ENCODE measurements around the gene DOLPP1.

The DOLPP1 gene

GRCh38 chr9:129084087-129084486 lies 3.2 kb downstream of the DOLPP1 start:
- Histone ChIP-seq H3K4me3 (ENCODE audit: low read length) (no peak overlapping the region), H3K9ac (ENCODE audit: low read length) (no peak overlapping the region), H3K4me1 (ENCODE audit: control insufficient read depth, insufficient read depth, low read length) (peaks cover 8% of the 10 kb centered on the region), H3K27me3 (ENCODE audit: control insufficient read depth, insufficient read depth, low read length) (no peaks in the 10 kb centered on the region), H3K36me3 (ENCODE audit: control insufficient read depth, insufficient read depth, low read length) (peaks cover 16% of the 10 kb centered on the region), H3K27ac (ENCODE audit: low read depth, low read length) (no peak overlapping the region)

DNA sequence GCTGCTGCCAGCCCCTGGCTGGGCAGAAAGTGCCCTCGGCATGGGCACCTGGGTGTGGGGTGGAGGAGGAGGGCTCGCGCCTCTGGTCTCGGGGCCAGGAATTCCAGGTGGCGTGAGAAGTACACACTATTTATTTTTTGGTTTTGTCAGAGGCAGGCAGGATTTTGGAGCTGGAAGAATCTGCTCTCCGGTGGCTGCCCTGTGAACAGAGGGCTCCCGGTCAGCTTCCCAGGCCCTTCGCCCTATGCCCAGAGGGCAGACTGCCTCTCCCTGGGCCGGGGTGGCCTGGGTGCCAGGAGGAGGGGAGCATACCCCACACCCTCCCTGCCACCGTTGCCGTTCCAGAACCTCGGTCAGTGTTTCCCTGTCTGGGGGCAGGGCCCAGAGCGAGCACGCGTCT lies 8.3 kb downstream of the DOLPP1 start:
- H3K4me3 ChIP-seq (ENCODE audit: low read length) = no peak overlapping the region
- no peaks in the 10 kb centered on the region for H3K27me3 ChIP-seq (ENCODE audit: control insufficient read depth, insufficient read depth, low read length)
- H3K4me1 ChIP-seq (ENCODE audit: control insufficient read depth, insufficient read depth, low read length) = no peaks in the 10 kb centered on the region
- H3K9ac ChIP-seq (ENCODE audit: low read length) = no peak overlapping the region
- peaks cover 26% of the 10 kb centered on the region for H3K36me3 ChIP-seq (ENCODE audit: control insufficient read depth, insufficient read depth, low read length)
- no peak overlapping the region for H3K27ac ChIP-seq (ENCODE audit: low read depth, low read length)

- no peak overlapping the region for H3K4me3 ChIP-seq (ENCODE audit: low read length)
- H3K4me1 ChIP-seq (ENCODE audit: control insufficient read depth, insufficient read depth, low read length) = no peaks in the 10 kb centered on the region
- H3K27me3 ChIP-seq (ENCODE audit: control insufficient read depth, insufficient read depth, low read length) = no peaks in the 10 kb centered on the region
- no peak overlapping the region for H3K27ac ChIP-seq (ENCODE audit: low read depth, low read length)
- H3K9ac ChIP-seq (ENCODE audit: low read length) = no peak overlapping the region
- H3K36me3 ChIP-seq (ENCODE audit: control insufficient read depth, insufficient read depth, low read length) = peaks cover 25% of the 10 kb centered on the region
These were observed 12.9 kb downstream of the DOLPP1 start for GRCh38 chr9:129093602-129094386.

DNA sequence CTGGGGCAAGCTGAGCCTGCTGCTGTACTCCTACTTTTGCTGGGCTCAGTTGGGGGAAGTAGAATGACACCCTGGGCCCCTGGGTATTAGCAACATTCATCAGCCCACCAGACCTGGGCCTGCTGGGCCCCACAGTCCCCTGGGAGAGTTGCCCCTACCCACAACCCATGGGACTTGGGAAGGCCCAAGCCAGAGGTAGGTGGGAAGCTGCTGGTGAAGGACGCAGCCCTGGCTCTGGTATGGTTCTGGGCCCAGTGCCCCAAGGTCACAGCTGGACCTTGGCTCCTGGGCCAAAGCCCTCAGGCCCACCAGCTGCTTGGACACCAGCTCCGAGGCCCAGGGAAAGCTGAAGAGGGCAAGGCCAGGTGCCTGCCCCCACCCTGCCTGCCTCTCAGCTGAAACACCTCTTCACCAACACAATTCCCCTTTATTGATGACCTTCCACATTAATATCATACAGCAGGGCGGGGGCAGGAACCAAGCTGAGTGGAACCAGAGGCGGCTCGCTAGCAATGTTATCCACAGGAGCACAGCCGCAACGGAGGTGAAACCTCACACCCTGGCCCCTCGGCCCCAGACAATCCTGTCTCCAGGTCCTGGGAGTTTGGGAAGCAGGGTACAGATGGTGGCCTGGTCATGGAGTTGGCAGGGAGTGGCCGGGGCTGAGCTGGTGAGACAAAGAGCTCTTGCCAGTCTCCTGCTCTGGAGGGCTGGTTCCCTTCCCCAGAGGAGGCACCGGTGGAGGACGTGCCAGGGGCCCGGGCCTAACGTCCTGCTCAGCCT lies 13.7 kb downstream of the DOLPP1 start:
- H3K4me3 ChIP-seq (ENCODE audit: low read length) = no peak overlapping the region
- H3K27me3 ChIP-seq (ENCODE audit: control insufficient read depth, insufficient read depth, low read length) = no peaks in the 10 kb centered on the region
- H3K9ac ChIP-seq (ENCODE audit: low read length) = no peak overlapping the region
- H3K4me1 ChIP-seq (ENCODE audit: control insufficient read depth, insufficient read depth, low read length) = no peaks in the 10 kb centered on the region
- peaks cover 21% of the 10 kb centered on the region for H3K36me3 ChIP-seq (ENCODE audit: control insufficient read depth, insufficient read depth, low read length)
- no peak overlapping the region for H3K27ac ChIP-seq (ENCODE audit: low read depth, low read length)

- H3K27ac ChIP-seq (ENCODE audit: low read depth, low read length) = no peak overlapping the region
- no peak overlapping the region for H3K9ac ChIP-seq (ENCODE audit: low read length)
- peaks cover 18% of the 10 kb centered on the region for H3K36me3 ChIP-seq (ENCODE audit: control insufficient read depth, insufficient read depth, low read length)
- H3K4me1 ChIP-seq (ENCODE audit: control insufficient read depth, insufficient read depth, low read length) = no peaks in the 10 kb centered on the region
- H3K27me3 ChIP-seq (ENCODE audit: control insufficient read depth, insufficient read depth, low read length) = no peaks in the 10 kb centered on the region
- H3K4me3 ChIP-seq (ENCODE audit: low read length) = no peak overlapping the region
These were observed 14.3 kb downstream of the DOLPP1 start for GRCh38 chr9:129095170-129095667.

DNA sequence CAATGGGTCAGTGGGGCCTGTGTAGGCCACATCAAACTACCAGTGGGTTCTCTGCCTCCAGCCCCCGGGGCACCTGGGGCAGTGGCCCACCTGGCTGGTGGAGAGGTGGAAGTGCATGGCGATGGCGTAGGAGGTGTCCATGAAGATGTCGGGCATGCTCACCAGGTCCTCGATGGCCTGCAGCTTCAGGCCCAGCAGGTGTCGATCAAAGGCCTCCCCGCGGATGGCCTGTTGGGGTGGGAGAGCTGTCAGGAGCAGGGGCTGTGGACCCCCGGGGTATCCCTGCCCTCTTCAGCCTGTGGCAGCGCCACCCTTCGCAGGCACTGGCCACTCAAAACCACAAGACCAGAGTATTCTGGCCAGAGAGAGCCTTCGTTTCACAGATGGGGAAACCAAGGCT lies 15.0 kb downstream of the DOLPP1 start:
- Histone ChIP-seq H3K4me1 (ENCODE audit: control insufficient read depth, insufficient read depth, low read length) (no peaks in the 10 kb centered on the region), H3K4me3 (ENCODE audit: low read length) (no peak overlapping the region), H3K27me3 (ENCODE audit: control insufficient read depth, insufficient read depth, low read length) (no peaks in the 10 kb centered on the region), H3K27ac (ENCODE audit: low read depth, low read length) (no peak overlapping the region), H3K36me3 (ENCODE audit: control insufficient read depth, insufficient read depth, low read length) (peaks cover 14% of the 10 kb centered on the region), H3K9ac (ENCODE audit: low read length) (no peak overlapping the region)

DNA sequence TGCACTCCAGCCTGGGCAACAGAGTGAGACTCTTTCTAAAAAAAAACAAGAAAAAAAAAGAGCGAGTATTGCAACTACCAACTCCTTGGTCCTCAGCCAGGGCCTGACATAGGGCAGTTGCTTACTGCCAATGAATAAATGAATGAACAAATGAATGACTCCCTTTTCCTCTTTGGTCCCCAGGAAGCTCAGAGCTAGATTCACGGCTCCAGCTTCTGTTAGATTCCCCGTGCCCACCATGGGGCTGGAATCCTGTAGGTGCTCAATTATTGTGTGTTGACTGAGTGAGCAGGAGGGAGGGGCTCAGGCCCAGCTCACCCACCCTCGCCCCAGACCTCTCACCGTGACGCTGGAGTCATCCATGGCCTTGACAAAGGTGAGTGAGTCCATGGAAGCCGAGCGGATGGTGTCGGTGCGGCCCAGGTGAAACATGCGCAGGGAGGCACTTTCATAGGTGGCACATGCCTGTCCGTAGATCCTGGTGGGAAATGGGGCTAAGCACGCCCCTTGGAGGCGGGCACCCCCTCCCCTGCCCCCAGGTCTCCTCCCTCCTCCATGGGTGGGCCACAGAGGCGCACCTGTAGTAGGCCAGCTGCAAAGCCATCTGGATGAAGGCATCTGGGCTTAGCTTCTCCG lies 16.9 kb downstream of the DOLPP1 start:
- H3K36me3 ChIP-seq (ENCODE audit: control insufficient read depth, insufficient read depth, low read length) = peaks cover 14% of the 10 kb centered on the region
- no peaks in the 10 kb centered on the region for H3K4me1 ChIP-seq (ENCODE audit: control insufficient read depth, insufficient read depth, low read length)
- no peak overlapping the region for H3K4me3 ChIP-seq (ENCODE audit: low read length)
- no peaks in the 10 kb centered on the region for H3K27me3 ChIP-seq (ENCODE audit: control insufficient read depth, insufficient read depth, low read length)
- no peak overlapping the region for H3K27ac ChIP-seq (ENCODE audit: low read depth, low read length)
- H3K9ac ChIP-seq (ENCODE audit: low read length) = no peak overlapping the region

- no peak overlapping the region for H3K4me3 ChIP-seq (ENCODE audit: low read length)
- no peak overlapping the region for H3K9ac ChIP-seq (ENCODE audit: low read length)
- H3K36me3 ChIP-seq (ENCODE audit: control insufficient read depth, insufficient read depth, low read length) = peaks cover 14% of the 10 kb centered on the region
- H3K4me1 ChIP-seq (ENCODE audit: control insufficient read depth, insufficient read depth, low read length) = no peaks in the 10 kb centered on the region
- no peak overlapping the region for H3K27ac ChIP-seq (ENCODE audit: low read depth, low read length)
- H3K27me3 ChIP-seq (ENCODE audit: control insufficient read depth, insufficient read depth, low read length) = no peaks in the 10 kb centered on the region
These were observed 17.4 kb downstream of the DOLPP1 start for GRCh38 chr9:129098328-129098727.

DNA sequence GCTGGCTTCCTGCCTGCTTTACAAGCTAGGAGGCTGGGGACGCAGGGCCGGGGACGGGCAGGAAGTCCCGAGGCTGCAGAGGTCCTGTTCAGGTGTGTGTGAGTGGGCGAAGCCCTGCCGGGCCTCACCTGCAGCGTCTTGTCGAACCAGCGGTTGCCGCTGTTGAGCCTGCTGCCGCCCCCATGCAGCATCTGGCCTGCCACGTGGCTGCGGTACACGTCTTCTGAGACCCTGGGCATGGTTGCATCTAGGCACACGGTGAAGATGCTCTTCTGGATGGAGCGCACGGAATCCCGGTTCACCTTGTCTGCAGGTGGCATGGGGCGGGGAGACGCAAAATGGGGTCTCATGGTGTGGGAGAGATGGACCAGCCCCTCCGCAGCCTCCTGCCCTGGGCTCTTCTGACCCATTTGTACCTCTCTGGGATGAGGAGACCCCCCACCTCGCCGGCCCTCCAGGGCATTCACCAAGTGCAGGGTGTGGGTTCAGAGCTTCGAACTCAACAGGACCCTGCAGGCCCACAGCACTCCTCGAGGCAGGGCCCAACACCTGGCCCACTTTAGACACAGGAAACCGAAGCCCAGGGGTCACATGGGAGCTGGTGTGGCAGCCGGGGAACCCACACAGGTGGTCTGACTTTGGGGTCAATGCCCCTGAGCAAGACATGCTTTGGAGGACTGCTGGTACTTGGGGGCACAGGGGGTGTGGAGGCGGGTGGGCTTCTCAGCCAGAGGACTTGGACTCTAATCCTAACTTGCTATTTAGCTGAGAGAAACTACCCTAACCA lies 19.7 kb downstream of the DOLPP1 start:
- no peak overlapping the region for H3K9ac ChIP-seq (ENCODE audit: low read length)
- H3K4me3 ChIP-seq (ENCODE audit: low read length) = no peak overlapping the region
- no peaks in the 10 kb centered on the region for H3K27me3 ChIP-seq (ENCODE audit: control insufficient read depth, insufficient read depth, low read length)
- H3K27ac ChIP-seq (ENCODE audit: low read depth, low read length) = no peak overlapping the region
- peaks cover 12% of the 10 kb centered on the region for H3K36me3 ChIP-seq (ENCODE audit: control insufficient read depth, insufficient read depth, low read length)
- H3K4me1 ChIP-seq (ENCODE audit: control insufficient read depth, insufficient read depth, low read length) = no peaks in the 10 kb centered on the region

- Histone ChIP-seq H3K4me1 (ENCODE audit: control insufficient read depth, insufficient read depth, low read length) (no peaks in the 10 kb centered on the region), H3K27ac (ENCODE audit: low read depth, low read length) (no peak overlapping the region), H3K27me3 (ENCODE audit: control insufficient read depth, insufficient read depth, low read length) (no peaks in the 10 kb centered on the region), H3K9ac (ENCODE audit: low read length) (no peak overlapping the region), H3K4me3 (ENCODE audit: low read length) (no peak overlapping the region), H3K36me3 (ENCODE audit: control insufficient read depth, insufficient read depth, low read length) (peaks cover 10% of the 10 kb centered on the region)
These were observed 20.4 kb downstream of the DOLPP1 start for GRCh38 chr9:129101279-129101678.

DNA sequence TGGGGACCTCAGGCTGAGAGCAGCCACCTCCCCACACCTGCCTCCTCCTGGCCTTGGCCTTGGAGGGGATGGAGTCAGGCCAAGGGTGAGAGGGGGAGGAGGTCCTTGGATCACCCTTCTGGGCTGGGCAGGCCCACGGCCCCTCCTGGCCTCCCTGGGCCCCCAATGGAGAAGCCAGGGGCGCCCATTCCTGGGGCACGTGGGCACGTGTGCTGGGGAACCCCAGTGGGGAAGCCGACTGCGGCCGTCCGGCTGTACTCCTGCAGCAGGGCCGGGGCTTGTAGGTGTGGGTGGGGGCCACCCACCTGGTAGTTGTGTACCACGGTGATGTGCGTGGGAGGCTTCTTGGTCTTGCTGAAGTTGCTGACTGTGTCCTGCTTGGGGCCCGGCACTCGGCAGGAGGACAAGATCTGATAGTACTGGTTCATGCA lies 21.2 kb downstream of the DOLPP1 start:
- Histone ChIP-seq H3K36me3 (ENCODE audit: control insufficient read depth, insufficient read depth, low read length) (peaks cover 11% of the 10 kb centered on the region), H3K9ac (ENCODE audit: low read length) (no peak overlapping the region), H3K4me3 (ENCODE audit: low read length) (no peak overlapping the region), H3K27me3 (ENCODE audit: control insufficient read depth, insufficient read depth, low read length) (no peaks in the 10 kb centered on the region), H3K4me1 (ENCODE audit: control insufficient read depth, insufficient read depth, low read length) (no peaks in the 10 kb centered on the region), H3K27ac (ENCODE audit: low read depth, low read length) (no peak overlapping the region)
